Measurements from ENCODE around the gene NCKAP5. TPM values are rescaled to one million over a fixed set of nuclear protein-coding genes. Genes with fewer than 3 reads are reported as not detected.

The NCKAP5 gene
- total and polyA plus RNA-seq, 9 donors = 0.80 to 2.7 (median 2.2) TPM

DNA sequence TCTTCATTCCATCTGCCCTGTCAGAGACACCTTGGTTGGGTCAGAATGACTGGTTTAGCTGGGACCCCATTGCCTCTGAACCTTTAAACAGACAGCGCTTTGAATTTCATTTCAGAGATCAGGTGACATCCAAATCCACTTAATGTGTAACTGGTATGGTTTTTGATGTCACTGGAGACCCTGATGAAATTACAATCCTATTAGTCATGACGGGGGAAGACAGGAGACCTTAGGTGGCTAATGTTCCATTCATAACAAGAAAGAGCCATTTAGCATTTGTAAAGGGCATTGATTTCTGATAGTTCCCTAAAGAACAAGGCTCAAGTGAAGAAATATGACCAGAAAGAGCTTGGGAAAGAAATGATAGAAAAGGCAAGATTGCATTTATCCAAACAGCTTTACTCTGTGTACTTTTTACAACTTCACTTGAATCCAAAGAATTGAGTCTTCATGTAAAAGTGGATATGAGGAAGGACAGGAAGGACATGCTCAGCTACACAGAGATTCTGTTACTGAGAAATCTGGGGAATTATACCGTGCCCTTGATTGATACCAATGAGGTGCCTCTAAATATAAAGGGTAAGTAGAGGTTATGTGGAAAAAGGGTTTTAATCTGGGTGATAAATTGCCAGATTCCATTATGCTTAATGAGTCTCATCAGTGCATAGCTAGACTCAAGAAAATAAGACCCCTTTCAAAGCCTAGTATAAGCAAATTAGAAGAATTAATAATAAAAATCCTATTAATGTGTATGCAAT lies 198.2 kb downstream of the NCKAP5 start:
- Histone ChIP-seq H3K4me3 (no peak overlapping the region), H3K9me3 (no peaks in the 10 kb centered on the region), H3K36me3 (no peaks in the 10 kb centered on the region), H3K4me1 (ENCODE audit: insufficient read depth) (no peaks in the 10 kb centered on the region), H3K27ac (no peak overlapping the region), H3K27me3 (no peaks in the 10 kb centered on the region)
- DNase-seq = no peak
- TF ChIP-seq, protein P1, sequence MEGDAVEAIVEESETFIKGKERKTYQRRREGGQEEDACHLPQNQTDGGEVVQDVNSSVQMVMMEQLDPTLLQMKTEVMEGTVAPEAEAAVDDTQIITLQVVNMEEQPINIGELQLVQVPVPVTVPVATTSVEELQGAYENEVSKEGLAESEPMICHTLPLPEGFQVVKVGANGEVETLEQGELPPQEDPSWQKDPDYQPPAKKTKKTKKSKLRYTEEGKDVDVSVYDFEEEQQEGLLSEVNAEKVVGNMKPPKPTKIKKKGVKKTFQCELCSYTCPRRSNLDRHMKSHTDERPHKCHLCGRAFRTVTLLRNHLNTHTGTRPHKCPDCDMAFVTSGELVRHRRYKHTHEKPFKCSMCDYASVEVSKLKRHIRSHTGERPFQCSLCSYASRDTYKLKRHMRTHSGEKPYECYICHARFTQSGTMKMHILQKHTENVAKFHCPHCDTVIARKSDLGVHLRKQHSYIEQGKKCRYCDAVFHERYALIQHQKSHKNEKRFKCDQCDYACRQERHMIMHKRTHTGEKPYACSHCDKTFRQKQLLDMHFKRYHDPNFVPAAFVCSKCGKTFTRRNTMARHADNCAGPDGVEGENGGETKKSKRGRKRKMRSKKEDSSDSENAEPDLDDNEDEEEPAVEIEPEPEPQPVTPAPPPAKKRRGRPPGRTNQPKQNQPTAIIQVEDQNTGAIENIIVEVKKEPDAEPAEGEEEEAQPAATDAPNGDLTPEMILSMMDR (IDR thresholded peaks at IDR 0.05) = no peak
- no peak for TF ChIP-seq POLR2A (IDR thresholded peaks at IDR 0.05)
- intact Hi-C loops (cut with DNase I) = no loop called here
- WGBS, 3 donors = 88 to 91% (median 88%) methylated on average over 3 of the region's 3 CpGs

GRCh38 chr2:133365117-133365516 lies 203.1 kb downstream of the NCKAP5 start:
- no peak for TF ChIP-seq POLR2A (IDR thresholded peaks at IDR 0.05)
- no peak for TF ChIP-seq EP300 (IDR thresholded peaks at IDR 0.05)
- TF ChIP-seq, protein P1 (IDR thresholded peaks at IDR 0.05) = no peak
- DNase-seq = no peak
- Histone ChIP-seq H3K9me3 (no peaks in the 10 kb centered on the region), H3K27me3 (no peaks in the 10 kb centered on the region), H3K4me3 (no peak overlapping the region), H3K27ac (no peak overlapping the region), H3K36me3 (no peaks in the 10 kb centered on the region), H3K4me1 (ENCODE audit: insufficient read depth) (peaks cover 2% of the 10 kb centered on the region)
- intact Hi-C loops (cut with DNase I) = no loop called here
- 77 to 94% (median 88%) methylated on average over 1 of the region's 1 CpG for WGBS, 3 donors

DNA sequence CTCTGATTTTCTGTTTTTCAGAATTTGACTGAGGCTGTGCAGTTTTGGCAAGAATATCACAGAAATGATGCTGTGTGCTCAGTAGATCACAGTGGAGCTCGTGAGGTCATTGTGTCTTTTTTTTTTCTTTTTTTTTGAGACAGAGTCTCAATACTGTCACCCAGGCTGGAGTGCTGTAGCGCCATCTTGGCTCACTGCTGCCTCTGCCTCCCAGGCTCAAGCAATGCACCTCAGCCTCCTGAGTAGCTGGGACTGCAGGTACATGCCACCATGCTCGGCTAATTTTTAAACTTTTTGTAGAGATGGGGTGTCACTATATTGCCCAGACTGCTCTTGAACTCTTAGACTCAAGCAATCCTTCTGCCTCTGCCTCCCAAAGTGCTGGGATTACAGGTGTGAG lies 203.6 kb downstream of the NCKAP5 start:
- intact Hi-C loops (cut with DNase I) = no loop called here
- H3K4me1 ChIP-seq (ENCODE audit: insufficient read depth) = peaks cover 2% of the 10 kb centered on the region
- no peaks in the 10 kb centered on the region for H3K36me3 ChIP-seq
- TF ChIP-seq, protein P1 (IDR thresholded peaks at IDR 0.05) = no peak
- TF ChIP-seq POLR2A (IDR thresholded peaks at IDR 0.05) (no peak), EP300 (IDR thresholded peaks at IDR 0.05) (no peak)
- DNase-seq = no peak
- no peaks in the 10 kb centered on the region for H3K27me3 ChIP-seq
- H3K27ac ChIP-seq = no peak overlapping the region
- H3K4me3 ChIP-seq = no peak overlapping the region
- 87 to 93% (median 88%) methylated on average over 3 of the region's 3 CpGs for WGBS, 3 donors
- H3K9me3 ChIP-seq = no peaks in the 10 kb centered on the region

DNA sequence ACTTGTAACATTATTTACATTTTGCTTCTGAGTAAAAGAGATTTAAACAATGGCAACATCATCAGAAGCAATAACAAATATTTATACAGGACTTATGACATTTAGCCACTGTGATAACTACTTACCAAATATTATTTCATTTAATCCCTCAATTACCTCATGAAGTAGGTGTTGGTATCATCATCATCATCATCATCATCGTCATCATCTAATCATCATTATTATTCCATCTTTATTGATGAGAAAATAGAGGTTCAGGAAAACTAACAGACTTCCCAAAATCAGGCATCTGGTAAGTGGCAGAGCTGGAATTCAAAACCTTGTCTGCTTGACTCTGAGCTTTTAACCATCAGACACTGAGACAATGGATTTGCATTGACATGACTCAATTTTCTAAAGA lies 204.4 kb downstream of the NCKAP5 start:
- Histone ChIP-seq H3K9me3 (no peaks in the 10 kb centered on the region), H3K36me3 (no peaks in the 10 kb centered on the region), H3K27ac (no peak overlapping the region), H3K27me3 (no peaks in the 10 kb centered on the region), H3K4me1 (ENCODE audit: insufficient read depth) (peaks cover 2% of the 10 kb centered on the region), H3K4me3 (no peak overlapping the region)
- TF ChIP-seq EP300 (IDR thresholded peaks at IDR 0.05) (no peak), POLR2A (IDR thresholded peaks at IDR 0.05) (no peak)
- WGBS, 3 donors = 91 to 93% (median 92%) methylated on average over 1 of the region's 1 CpG
- DNase-seq = no peak
- intact Hi-C loops (cut with DNase I) = no loop called here

DNA sequence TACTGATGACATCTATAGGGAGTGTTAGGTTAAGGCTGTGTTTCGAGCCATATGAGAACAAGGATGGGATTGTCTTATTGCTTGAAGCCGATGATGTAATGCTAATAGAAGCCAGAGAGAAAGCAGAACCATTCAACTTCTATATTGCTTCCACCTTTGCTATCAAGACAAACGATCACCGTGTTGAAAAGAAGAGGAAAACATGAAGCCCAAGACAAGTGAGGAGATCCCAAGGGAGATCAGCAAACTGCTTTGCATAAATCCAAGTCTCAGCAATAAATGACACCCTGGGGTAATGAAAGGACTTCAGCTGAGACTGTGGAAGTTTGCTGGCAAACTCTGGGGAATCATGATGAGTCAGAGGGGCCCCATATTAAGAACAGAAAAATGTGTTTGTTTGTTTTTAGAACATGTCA lies 206.2 kb downstream of the NCKAP5 start:
- TF ChIP-seq, protein P1 (IDR thresholded peaks at IDR 0.05) = no peak
- no peak for TF ChIP-seq EP300 (IDR thresholded peaks at IDR 0.05)
- no peak for TF ChIP-seq POLR2A (IDR thresholded peaks at IDR 0.05)
- 31 to 39% (median 37%) methylated on average over 4 of the region's 4 CpGs for WGBS, 3 donors
- Histone ChIP-seq H3K27me3 (no peaks in the 10 kb centered on the region), H3K9me3 (no peaks in the 10 kb centered on the region), H3K4me1 (ENCODE audit: insufficient read depth) (peaks cover 2% of the 10 kb centered on the region), H3K4me3 (no peak overlapping the region), H3K36me3 (no peaks in the 10 kb centered on the region), H3K27ac (no peak overlapping the region)
- no peak for DNase-seq
- intact Hi-C loops (cut with DNase I) = no loop called here

Measured in ovary (tissue), 9 donors.